Activated CD8-positive, alpha-beta memory T cell treated with anti-CD3 and anti-CD28 coated beads, Interleukin-2, amount 50 U/mL, for 4 hours (primary cell): ENCODE measurements around the gene ZBTB9.

ENCODE experiments used
- DNase-seq: peaks from one replicate; pipeline ENCODE4 v3.0.0-alpha.2; 2020

Gene ZBTB9

GRCh38 chr6:33433544-33434191, 20.7 kb upstream of the ZBTB9 start:
- no peak for DNase-seq

- no peak for DNase-seq
Measured at GRCh38 chr6:33434961-33435360, 19.4 kb upstream of the ZBTB9 start.

GRCh38 chr6:33437666-33438065, 16.7 kb upstream of the ZBTB9 start:
- no peak for DNase-seq

- no peak for DNase-seq
Measured at GRCh38 chr6:33438978-33439594, 15.3 kb upstream of the ZBTB9 start.

GRCh38 chr6:33439956-33440648, 14.3 kb upstream of the ZBTB9 start:
- DNase-seq = no peak

GRCh38 chr6:33440649-33441309, 13.6 kb upstream of the ZBTB9 start:
- DNase-seq = no peak

- no peak for DNase-seq
Measured at GRCh38 chr6:33441457-33441856, 12.9 kb upstream of the ZBTB9 start.

GRCh38 chr6:33442283-33442682, 12.1 kb upstream of the ZBTB9 start:
- DNase-seq = no peak

- DNase-seq = no peak
Measured at GRCh38 chr6:33443025-33443424, 11.4 kb upstream of the ZBTB9 start.

- DNase-seq = no peak
Measured at GRCh38 chr6:33443619-33444504, 10.5 kb upstream of the ZBTB9 start.

- DNase-seq = no peak
Measured at GRCh38 chr6:33445119-33445603, 9.2 kb upstream of the ZBTB9 start.

GRCh38 chr6:33446356-33446755, 8.0 kb upstream of the ZBTB9 start:
- no peak for DNase-seq

- no peak for DNase-seq
Measured at GRCh38 chr6:33450434-33450833, 3.9 kb upstream of the ZBTB9 start.

- DNase-seq = no peak
Measured at GRCh38 chr6:33451606-33452005, 2.8 kb upstream of the ZBTB9 start.

GRCh38 chr6:33452496-33452895, 1.9 kb upstream of the ZBTB9 start:
- DNase-seq = no peak

GRCh38 chr6:33453393-33454008, 875 bp upstream of the ZBTB9 start:
- no peak for DNase-seq

GRCh38 chr6:33455051-33455450, 675 bp downstream of the ZBTB9 start:
- DNase-seq = no peak

- no peak for DNase-seq
Measured at GRCh38 chr6:33456156-33456555, 1.8 kb downstream of the ZBTB9 start.

GRCh38 chr6:33458676-33459075, 4.3 kb downstream of the ZBTB9 start:
- no peak for DNase-seq

GRCh38 chr6:33459226-33459625, 4.8 kb downstream of the ZBTB9 start:
- DNase-seq = no peak

GRCh38 chr6:33466075-33466735, 11.8 kb downstream of the ZBTB9 start:
- DNase-seq = no peak

GRCh38 chr6:33467091-33467490, 12.7 kb downstream of the ZBTB9 start:
- DNase-seq = no peak
